ENCODE results near the gene LAMTOR5.
"Not testable (repeated sequence)": the region's sequence is repeated elsewhere in the genome, so short reads cannot be mapped to it uniquely, and the experiment has no call there.

The LAMTOR5 gene

DNA sequence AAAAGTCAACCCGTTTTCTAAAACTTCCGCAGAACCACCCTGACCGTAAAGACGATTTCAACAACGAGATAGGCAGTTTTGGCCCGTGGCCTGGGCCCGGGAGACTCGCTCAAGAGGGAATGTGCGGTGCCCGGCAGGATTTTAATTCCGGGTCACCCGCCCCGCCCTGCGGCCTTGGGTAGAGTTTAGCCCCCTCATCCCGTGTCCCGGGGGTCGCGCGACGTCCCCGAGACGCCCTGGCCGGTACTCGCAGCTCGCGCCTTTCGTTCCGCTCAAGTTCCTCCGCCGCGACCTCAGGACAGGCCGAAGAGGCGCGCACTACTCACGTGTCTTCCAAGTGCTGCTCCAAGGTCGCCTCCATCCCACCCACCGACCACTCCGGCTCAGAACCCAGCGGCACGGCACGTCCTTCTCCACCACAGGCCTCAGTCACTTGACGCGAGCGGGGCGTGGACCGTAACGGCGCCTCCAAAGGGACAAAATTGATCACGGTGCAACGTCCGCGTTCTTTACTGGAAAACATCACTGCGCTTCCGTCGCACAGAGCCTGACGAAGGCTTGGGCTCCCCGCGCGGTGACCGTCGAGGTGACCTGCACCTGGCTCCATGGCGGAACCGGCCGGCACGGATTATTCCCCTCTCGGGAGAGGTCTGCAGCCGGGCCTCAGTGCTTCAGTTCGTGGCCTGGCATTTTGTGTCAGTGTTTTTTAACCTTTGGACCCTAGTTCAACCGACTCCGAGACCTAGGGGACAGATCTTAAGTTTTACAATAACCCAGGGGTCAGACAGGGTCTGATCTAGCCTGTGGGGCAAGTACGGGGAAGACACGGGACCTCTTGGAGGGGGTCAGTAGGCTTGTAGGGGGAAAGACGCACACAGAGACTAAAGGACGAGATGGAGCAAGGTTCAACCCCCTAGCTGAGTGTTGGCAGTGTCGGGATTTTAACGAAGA lies at the start of gene LAMTOR5:
Gene LAMTOR5 (minus strand): TSS at position 435 of the 951 bp plus-strand sequence. CDS start 74 bp downstream, at position 361.
- peak; percentile 71 for DNase-seq

DNA sequence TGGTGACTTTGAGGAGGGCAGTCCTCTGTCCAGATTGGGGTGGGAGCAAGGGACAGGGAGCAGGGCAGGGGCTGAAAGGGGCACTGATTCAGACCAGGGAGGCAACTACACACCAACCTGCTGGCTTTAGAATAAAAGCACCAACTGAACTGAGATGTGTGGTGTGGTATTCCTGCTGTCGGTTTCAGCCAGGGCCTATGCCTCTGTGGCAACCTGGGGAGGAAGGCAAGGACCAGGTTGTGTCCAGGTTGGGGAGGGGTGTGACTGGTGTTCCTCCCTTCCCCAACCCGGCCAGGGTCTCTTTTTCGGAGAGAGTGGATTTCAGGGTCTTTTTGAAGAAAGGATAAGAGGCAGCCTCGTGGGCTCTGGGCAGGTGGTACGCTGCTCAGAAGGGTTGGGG lies 49.7 kb upstream of the LAMTOR5 start:
- no peak for DNase-seq

DNA sequence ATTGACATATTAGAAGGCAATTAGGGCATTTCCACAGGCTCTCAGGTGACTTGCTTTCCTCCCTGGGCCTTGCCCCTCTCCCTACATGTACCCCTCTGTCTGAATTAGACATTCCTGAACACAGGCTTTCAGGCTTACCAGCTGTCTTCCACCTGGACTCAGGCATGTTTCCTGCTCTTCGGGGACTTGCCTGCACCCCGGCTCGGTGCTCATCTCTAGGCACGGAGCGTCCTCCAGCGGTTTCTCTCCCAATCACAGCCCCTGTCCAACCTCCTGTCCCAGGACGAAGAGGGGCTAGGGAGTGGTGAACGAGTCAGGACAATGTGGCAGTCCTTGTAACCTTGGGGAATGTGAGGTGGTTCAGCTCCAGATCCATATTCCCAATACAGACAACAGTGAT lies 47.7 kb upstream of the LAMTOR5 start:
- DNase-seq, result no peak

DNA sequence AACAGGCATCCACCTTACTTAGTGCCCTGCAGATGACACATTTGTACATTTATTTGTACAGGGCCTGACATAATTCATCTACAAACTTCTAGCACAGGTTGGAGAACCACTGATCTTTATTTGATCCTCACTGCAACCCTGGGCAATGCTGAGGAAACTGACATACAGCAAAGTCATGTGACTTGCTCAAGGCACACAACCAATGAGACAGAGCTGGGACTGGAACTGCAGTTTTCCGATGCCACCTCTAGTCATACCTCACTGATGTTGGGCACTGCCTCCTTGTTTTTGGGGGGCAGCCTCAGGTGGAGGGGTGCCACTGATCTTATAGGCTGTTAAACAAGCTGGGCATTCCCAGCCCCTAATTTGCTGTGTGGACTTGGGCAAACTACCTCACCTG lies 46.8 kb upstream of the LAMTOR5 start:
- no peak for DNase-seq

DNA sequence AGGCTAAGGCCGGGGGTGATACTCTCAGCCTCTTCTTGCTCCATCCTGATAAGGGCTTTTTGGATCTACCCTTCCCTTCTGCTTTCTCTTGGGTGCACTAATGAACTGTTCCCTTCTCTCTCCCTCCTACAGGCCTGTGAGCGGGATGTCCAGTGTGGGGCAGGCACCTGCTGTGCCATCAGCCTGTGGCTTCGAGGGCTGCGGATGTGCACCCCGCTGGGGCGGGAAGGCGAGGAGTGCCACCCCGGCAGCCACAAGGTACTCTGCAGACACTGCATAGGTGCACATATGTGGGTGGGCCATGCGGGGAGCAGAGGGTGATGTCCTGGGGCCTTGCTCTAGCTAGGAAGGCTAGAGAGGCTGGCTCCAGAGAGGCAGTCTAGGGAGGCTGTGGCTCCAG lies 46.3 kb upstream of the LAMTOR5 start:
- DNase-seq, result no peak

DNA sequence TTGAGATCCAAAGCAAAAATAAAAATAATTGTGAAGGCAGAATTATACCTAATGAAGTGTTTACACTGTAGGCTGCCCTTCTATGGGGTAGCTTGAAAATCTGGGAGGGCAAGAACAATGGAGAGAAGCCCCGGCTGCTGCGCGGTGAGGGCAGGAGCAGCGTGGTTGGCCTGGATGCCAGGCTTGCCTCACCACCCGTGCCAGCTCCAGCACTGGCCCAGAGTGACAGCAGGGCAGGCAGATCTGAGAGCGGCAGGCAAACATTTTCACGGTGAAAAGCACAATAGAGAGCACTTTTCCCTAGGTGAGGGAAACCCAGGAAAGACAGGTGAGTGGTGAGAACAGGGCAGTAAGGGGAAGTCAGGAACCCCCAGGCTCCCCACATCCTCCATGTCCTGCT lies 44.8 kb upstream of the LAMTOR5 start:
- no peak for DNase-seq

DNA sequence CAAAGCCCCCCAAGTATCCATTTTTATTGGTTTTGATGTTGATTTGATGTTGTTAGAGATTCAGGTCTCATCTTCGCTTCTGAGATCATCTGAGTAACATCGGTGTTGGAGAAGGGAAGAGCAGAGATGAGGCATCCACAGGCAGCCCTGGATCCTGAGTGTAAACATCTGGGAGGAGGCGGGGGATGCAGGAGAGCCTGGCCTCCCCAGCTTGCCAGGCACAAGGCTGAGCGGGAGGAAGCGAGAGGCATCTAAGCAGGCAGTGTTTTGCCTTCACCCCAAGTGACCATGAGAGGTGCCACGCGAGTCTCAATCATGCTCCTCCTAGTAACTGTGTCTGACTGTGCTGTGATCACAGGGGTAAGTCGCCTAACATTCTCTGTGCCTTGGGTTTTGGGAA lies 43.4 kb upstream of the LAMTOR5 start, which contains the start of gene PROK1:
Gene PROK1 (plus strand): TSS at position 221 of the 400 bp plus-strand sequence. CDS start 68 bp downstream, at position 289.
- DNase-seq, result no peak

DNA sequence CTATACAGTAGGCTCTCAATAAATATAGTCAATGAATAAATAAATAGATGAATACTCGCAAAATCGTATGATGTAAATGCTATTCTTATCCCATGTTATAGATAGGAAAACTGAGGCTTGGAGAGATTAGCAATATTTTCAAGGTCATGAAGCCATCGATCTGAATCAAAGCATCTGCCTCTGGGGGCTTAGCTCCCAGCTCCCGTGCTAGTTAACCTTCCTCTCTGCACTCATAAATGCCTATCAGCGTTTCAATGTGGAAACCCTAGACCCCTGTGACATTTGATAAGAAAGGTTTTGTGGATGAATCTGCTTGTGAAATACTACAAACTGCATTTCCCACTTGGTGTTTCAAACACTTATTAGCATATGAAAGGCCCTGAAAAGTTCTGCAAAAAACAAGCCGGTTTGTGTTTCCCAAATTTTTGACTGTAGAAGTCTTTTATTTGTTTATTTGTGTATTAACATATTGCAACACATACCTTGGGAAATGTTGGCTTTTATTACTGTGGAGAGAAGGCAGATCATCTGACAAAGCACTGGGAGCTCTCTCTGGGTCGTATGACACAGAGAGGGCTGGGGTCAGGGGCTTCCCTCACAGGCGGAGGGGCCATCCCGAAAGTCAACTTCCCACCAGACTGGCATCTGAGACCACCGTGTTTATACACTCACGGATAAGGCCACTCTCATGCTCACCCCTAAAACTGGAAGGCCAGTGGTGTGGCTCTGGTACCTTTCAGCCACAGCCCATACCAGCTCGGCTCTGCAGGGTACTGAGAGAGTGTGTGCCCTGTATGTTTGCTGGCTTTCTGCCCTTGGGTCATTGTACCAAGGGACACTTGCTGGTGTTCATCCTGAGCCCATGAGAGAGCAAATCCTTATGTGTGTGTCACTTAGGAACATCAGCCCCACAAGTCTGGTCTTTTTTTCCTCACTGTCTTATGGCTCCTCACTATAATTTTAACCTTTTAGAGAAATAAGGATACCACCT lies 42.5 kb upstream of the LAMTOR5 start:
- DNase-seq, result no peak

DNA sequence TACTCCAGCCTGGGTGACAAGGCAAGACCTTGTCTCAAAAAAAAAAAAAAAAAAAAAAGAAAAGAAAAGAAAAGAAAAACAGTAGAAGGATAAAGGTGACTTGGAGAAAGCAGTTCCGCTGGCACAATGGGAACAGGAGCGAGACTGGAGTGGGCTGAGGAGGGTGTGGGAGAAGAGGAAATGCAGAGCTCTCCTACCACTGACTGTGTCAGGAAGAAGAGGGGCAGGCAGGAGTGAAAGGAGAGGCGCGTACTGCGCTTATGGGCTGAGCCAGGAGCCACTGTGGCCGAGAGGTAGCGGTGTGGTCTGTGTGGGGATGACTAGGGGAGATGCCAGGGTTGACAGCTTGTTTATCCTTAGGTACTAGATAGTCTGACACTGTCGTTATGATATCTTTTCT lies 37.1 kb upstream of the LAMTOR5 start:
- DNase-seq, result no peak

DNA sequence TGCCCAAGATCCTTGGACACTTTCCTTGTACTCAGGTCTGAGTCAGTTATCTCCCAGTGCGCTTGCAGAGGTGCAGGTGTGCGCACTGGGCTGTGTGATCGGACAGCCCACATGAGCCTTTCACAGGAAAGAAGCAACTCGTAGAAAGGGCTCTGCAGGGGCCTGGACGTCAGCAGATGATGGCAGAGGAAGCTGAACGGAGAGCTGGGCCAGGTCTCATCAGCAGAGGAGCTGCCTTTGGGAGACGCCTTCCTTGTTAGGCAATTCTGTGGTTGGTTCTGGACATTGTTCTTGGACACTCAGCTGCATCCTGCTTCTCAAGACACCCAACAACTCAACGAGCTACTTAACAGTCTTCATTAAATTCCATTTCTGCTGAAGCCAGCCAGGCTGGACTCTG lies 36.0 kb upstream of the LAMTOR5 start:
- no peak for DNase-seq

DNA sequence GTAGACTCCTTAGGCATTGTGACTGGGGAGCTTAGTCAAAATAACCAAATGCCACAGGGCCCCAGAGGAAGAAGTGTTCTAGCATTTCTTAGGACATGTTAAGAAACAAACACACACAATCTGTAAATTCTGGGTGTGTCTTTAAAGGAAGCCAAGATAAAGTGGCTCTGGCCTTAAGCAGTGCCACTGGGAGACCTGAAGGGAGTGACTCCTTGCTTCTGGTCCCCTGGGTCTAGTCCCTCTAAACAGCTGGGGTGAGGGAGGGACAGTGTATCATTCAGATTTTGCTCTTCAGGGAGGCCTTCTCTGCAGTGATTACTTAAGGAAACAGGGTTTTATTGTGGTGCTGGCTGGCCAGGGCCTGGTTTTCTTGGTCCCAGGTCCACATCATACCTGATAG lies 34.4 kb upstream of the LAMTOR5 start:
- no peak for DNase-seq

DNA sequence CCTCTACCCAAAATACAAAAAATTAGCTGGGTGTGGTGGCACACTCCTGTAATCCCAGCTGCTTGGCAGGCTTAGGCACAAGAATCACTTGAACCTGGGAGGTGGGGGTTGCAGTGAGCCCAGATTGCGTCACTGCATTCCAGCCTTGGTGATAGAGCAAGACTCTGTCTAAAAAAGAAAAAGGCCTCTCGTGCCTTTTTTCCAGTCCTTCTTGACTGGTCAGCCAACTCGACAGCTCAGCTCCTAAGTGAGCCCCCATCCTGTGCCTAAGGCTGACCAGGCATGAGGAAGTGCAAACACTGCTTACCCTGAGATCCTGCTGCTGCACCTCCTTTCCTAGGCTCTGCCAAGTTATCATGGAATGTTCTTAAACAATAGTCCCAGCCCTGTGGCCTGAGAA lies 33.4 kb upstream of the LAMTOR5 start:
- no peak for DNase-seq

DNA sequence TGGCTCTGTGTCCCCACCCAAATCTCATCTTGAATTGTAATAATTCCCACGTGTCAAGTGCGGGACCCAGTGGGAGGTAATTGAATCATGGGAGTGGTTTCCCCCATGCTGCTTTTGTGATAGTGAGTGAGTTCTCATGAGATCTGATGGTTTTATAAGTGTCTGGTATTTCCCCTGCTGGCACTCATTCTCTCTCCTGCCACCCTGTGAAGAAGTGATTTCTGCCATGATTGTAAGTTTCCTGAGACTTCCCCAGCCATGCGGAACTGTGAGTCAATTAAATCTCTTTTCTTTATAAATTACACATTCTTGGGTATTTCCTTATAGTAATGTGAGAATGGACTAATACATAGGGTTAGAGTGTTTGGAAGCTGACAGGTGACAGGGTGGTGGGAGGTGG lies 32.4 kb upstream of the LAMTOR5 start:
- DNase-seq, result not testable (repeated sequence)

DNA sequence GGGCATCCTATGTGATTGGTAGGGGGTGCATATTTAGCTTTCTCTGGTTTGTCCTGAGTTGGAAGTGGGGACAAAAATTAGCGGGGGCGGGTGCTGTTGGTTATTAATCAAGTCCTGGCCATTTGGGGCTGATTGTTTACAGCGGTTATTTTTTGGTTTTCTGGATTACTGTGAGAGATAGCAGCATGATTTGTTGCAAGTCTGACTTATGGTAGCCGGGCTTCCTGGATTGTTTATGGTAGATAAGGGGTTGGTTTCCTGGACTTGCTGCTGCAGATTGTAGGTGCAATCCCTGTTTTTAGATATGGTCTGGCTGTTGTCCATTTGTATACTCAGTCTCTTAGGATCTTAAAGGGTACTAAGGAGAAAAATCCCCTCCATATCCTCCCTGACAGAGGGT lies 31.4 kb upstream of the LAMTOR5 start:
- no peak for DNase-seq

DNA sequence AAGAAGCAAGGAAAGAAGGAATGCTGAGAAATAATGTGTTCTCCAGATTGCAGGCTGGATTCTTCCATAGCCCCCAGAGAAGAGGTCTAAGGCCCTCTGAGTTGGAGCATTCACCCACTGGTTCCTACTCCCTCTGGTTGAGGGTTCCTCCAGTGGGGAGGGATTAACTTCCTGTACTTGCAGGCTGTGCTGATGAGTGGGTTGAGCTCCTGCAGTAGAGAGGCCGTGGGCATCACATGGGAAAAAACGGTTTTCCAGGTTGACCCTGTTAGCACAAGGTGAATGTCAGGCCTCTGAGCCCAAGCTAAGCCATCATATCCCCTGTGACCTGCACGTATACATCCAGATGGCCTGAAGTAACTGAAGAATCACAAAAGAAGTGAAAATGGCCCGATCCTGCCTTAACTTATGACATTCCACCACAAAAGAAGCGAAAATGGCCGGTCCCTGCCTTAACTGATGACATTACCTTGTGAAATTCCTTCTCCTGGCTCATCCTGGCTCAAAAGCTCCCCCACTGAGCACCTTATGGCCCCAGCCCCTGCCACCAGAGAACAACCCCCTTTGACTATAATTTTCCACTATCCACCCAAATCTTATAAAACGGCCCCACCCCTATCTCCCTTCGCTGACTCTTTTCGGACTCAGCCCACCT lies 30.3 kb upstream of the LAMTOR5 start:
- not testable (repeated sequence) for DNase-seq

DNA sequence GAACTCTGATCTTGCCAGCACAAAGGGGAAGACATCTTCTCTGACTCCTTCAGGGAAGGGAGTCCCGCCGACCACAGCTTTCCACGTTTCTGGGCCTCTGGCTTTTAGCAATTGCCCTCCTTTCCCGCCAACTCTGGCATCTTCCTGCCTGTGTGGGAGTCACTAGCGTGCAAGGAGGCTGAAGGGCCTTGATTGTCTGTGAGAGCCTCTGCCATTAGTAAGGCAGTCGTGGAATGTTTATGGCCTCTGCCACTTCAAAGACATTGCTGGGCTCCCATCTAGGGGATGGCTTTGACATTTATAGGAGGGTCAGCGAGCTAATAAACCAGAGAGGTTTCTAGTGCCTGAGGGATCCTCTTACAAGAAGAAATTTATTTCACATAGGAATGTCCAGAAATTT lies 29.1 kb upstream of the LAMTOR5 start:
- DNase-seq, result no peak

DNA sequence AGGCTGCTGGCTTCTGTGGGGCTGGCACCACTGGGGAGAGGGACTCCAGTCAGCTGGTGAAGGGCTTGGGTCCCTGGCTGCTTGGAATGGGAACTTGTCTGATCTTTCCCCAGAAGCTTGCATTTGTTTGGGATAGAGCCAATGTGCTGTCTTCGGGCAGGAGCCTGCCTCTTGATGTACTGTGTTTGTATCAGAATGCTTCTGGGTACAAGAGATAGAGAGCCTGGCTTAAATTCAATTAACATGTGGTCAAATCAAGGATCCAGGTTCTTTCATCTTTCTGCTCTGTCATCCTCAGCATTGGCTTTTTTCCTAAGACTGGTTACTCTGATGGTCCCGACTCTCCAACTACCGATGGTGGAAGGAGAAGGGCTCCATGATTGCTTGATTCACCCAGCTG lies 27.5 kb upstream of the LAMTOR5 start:
- DNase-seq, result no peak

DNA sequence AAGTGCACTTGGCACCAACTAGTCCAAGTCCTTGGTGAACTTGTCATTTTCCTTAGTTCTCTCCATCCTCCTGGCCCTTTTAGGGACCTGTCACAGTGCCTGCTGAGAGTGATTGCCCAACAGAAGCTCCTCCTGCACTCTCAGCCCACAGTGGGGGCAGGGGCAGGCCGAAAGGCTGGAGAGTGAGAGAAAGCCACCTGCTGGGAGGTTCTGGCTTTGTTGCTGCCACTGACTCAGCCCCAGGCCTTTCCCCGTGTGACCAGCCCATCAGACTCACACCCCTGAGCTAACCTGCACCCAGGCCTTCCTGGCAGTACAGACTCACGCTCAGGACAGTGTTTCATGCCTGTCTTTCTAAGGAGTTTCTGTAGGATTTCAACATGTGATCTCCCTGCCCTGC lies 26.3 kb upstream of the LAMTOR5 start:
- DNase-seq, result no peak

DNA sequence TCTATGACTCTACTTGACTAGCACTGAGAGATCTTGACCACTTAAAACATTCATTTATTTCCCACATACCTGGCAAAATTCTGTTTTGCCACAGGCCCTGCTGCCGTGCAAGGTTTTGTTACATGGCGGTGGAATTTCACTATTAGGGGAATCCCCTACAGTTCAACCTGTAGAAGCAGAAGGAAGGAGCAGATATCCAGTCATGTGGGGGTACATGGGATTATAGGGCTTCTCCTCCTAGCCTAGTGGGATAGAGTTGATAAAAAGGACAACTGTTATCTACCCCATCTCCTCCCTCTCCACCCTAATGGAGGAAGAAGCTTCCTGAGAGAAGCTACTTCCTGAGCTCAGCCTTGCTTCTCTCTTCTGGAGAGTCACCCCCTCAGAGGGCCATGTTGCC lies 25.7 kb upstream of the LAMTOR5 start:
- no peak for DNase-seq

DNA sequence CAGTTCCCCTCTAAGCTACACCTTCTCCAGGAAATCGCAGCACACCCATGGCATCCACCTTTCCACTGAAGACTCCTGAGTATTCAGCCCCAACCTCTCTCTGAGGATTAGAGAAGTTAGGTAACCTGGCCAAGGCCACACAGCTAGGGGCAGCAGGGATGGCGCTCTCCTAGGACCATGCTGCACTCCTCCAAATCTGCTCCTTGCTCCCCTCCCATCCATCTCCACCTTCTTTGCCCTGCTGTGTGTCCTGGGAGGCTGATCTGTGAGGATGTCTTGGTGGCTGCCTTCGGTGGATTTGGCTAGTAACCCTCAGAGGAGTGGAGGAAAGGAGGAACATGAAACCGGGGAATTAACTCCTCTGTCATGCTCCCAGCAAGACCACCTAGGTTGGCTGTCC lies 23.4 kb upstream of the LAMTOR5 start:
- no peak for DNase-seq

DNA sequence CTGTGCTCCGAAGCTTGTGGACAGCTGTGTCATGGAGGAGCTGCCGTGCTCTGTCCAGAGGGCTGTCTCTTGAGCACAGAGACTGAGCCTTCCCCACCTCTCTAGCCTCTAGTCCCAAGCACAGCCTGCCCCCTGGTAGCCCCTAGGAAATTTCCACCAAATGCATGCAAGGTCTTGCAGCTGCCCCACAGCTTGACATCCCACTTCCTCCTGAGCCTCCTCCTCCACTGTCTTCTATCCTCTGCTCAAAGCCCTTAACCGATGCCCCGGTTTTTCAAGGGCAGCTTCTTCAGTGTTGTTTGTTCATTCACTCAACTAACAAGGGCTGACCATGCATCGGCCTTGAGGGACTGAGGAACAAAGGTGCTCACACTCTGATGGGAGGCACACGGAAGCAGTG lies 22.9 kb upstream of the LAMTOR5 start:
- DNase-seq, result no peak

DNA sequence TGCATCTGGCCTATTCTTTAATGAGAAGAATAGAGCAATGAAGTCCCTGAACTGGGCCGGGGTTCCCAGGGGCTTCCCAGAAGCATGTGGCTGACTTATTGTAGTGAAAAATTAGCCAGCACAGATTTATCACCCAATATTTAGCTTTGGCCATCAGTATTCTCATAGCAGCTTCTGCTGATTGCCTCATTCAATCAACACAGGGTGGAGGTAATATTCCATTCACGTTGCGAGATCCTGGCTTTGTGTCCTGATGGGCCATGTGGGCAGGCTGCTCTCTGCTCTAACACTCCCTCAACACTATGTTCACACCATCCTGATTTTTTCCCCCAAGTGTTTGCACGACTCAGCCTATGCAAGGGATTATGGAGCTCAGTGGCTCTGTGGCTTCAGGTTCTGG lies 21.5 kb upstream of the LAMTOR5 start:
- DNase-seq, result no peak

DNA sequence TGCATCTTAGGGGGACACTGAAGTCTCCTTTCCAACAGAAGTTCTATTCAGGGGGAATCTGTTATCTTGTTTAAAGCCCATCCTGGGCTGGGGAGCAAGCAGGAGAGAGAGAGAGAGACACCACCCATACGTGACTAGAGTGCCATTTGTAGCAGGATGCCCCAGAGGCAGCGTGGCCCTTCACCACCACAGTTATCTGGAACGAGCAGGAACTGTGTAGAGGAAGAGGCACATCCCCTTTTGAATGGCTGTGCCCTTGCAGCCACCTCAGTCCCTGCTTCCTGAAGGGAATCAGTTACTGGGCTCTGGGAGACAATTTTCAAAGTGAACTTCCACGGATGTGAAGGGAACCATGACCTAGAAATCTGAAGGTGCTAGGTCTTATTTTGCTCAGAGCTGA lies 19.4 kb upstream of the LAMTOR5 start:
- no peak for DNase-seq
